Left lung (tissue), 10 donors: ENCODE measurements around the gene CDCA4. TPM values are rescaled to one million over a fixed set of nuclear protein-coding genes. Genes with fewer than 3 reads are reported as not detected.

Source experiments
- ATAC-seq: fragments of 200-7000 bp; cut with Tn5 transposase; one replicate; pipeline ENCODE4 v1.9.1; 2020; ENCODE audit warnings: moderate library complexity
- DNase-seq, 4 donors: peaks; one replicate each; pipeline ENCODE4 v3.0.0-alpha.2; 2013 to 2020
- H3K27ac ChIP-seq, 2 donors: fragments of 200-600 bp; sonication (generic) in 1 of 2; one replicate each; pipeline versions ENCODE4 v1.5.0 to v1.8.0; 2020 to 2021
- H3K27me3 ChIP-seq, 2 donors: fragments of 200-600 bp; sonication (generic) in 1 of 2; one replicate each; pipeline versions ENCODE4 v1.5.0 to v1.8.0; 2020 to 2021
- H3K36me3 ChIP-seq, 2 donors: fragments of 200-600 bp; sonication (generic) in 1 of 2; one replicate each; pipeline versions ENCODE4 v1.5.0 to v1.8.0; 2020 to 2021
- H3K4me1 ChIP-seq, 2 donors: fragments of 200-600 bp; one replicate each; pipeline ENCODE4 v1.8.0; 2021
- H3K4me3 ChIP-seq, 2 donors: fragments of 200-600 bp; sonication (generic) in 1 of 2; one replicate each; pipeline versions ENCODE4 v1.5.0 to v1.8.0; 2020 to 2021; ENCODE audit warnings: mild to moderate bottlenecking in 1 of 2
- H3K9me3 ChIP-seq, 2 donors: fragments of 200-600 bp; sonication (generic) in 1 of 2; one replicate each; pipeline versions ENCODE4 v1.5.0 to v1.8.0; 2020 to 2021
- CTCF ChIP-seq, 2 donors: fragments of 200-600 bp; sonication (generic) in 1 of 2; IDR thresholded peaks; one replicate each; pipeline versions ENCODE4 v1.5.0 to v1.8.0; 2021; ENCODE audit warnings: antibody characterized with exemption in 2 of 2
- intact Hi-C, 2 donors: fragments of 100-400 bp; cut with DNase I; formaldehyde crosslinking; loops; one replicate each; pipeline versions ENCODE4 v1.11.2 to v1.14.2; 2022
- polyA plus RNA-seq, 6 donors: library from polyadenylated mRNA; unstranded; fragments of 120-200 nt; gene quantifications; one replicate each; pipeline ENCODE4 v1.2.1, GENCODE V29; 2013; ENCODE audit not compliant: insufficient read length in 6 of 6
- total RNA-seq, 2 donors: library from RNA; stranded (reverse); fragmentation: NEBNext Ultra II Directional; extraction: Animal tissue kit (Norgen Biotek cat#: 25700); gene quantifications; one replicate each; pipeline ENCODE4 v1.2.1, GENCODE V29; 2021
- donor health status: DM: no; HTN: yes; CAD: no.
- donor health status: DM: no; HTN: no; CAD: no.

Gene CDCA4
- total and polyA plus RNA-seq, 8 donors: 9.4 to 30.6 (median 20.5) TPM

- no peak for TF ChIP-seq CTCF (IDR thresholded peaks at IDR 0.05)
- intact Hi-C loops: no loop called here
- H3K27me3 ChIP-seq: no peaks in the 10 kb centered on the region
- peaks cover 0 to 23% of the 10 kb centered on the region in 2 donors for H3K36me3 ChIP-seq
- H3K27ac ChIP-seq: no peak overlapping the region
- no peak overlapping the region for H3K4me3 ChIP-seq
- DNase-seq (no peak), ATAC-seq (no peak)
- no peaks in the 10 kb centered on the region for H3K9me3 ChIP-seq
- H3K4me1 ChIP-seq: peaks cover 7 to 26% of the 10 kb centered on the region in 2 donors
Observed at GRCh38 chr14:105014631-105015030, 6.3 kb downstream of the CDCA4 start.

DNA sequence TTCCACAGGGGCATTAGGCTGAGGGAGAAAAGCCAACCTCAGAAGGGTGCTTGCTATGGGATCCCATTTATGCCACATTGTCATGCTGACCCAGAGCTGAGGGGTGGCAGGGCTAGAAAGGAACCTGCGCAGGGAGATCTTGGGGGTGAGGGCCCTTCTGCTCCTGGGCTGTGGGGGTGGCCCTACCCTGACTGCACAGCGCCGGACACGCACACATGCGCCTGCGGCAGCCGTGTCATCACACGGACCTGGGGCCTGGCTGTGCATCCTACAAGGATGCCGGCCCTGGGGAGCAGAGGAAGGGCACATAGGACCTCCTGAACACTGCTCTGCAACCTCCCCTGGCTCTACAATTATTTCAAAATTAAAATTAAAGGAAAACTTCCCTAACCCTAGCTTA is 6.9 kb downstream of the CDCA4 start:
- no peak for TF ChIP-seq CTCF (IDR thresholded peaks at IDR 0.05)
- ATAC-seq (no peak), DNase-seq (no peak)
- H3K36me3 ChIP-seq: peaks cover 0 to 29% of the 10 kb centered on the region in 2 donors
- H3K9me3 ChIP-seq: no peaks in the 10 kb centered on the region
- no peaks in the 10 kb centered on the region for H3K27me3 ChIP-seq
- H3K4me3 ChIP-seq: no peak overlapping the region
- no peak overlapping the region for H3K27ac ChIP-seq
- intact Hi-C loops: no loop called here
- H3K4me1 ChIP-seq: peaks cover 1 to 20% of the 10 kb centered on the region in 2 donors

- no peak for TF ChIP-seq CTCF (IDR thresholded peaks at IDR 0.05)
- Histone ChIP-seq H3K27me3 (no peaks in the 10 kb centered on the region), H3K27ac (no peak overlapping the region), H3K9me3 (no peaks in the 10 kb centered on the region), H3K4me1 (peaks cover 0 to 14% of the 10 kb centered on the region in 2 donors), H3K36me3 (peaks cover 0 to 36% of the 10 kb centered on the region in 2 donors), H3K4me3 (no peak overlapping the region)
- intact Hi-C loops: no loop called here
- DNase-seq: peak in 1 of 4 donors; percentile 24
- no peak for ATAC-seq
Observed at GRCh38 chr14:105013150-105013785, 7.6 kb downstream of the CDCA4 start.

DNA sequence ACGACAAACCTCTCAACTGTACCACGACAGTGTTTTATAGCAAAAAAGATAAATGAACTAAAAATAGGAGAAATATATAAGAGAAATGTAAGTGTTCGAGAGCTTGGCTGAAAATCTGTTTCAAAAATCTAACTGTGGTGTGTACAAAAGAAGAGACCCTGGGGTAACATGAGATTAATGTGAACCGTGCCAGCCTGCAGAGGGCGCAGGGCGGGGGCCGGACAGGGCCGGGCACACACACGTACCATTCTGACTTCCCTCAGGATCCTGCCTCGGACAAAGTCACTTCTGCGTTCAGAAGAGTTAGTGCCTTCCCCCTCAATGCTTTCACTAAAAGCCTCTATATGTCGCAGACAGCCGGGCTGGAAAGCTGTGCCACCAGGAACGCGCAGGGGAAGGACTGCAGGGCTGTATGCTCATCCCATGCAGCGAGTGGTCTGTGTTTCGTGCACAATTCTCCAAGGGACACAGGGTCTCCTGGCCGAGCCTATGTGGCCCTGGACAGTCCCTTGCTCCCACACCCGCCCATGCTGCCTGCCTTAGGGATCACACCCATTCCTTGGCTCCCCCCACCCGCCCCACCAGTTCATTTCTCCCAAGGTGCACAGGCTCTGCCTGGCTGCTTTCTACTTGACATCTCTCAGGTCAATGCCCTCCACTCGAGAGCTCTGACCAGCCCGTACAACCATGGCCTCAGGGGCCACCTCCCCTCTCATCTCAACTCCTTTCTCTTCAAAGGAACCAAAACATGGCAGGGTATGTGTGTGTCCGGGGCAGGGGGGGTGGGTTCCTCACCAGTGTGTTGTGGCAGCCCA is 8.5 kb downstream of the CDCA4 start:
- Histone ChIP-seq H3K27ac (no peak overlapping the region), H3K9me3 (no peaks in the 10 kb centered on the region), H3K4me3 (no peak overlapping the region), H3K36me3 (peaks cover 0 to 45% of the 10 kb centered on the region in 2 donors), H3K27me3 (no peaks in the 10 kb centered on the region), H3K4me1 (peaks cover 0 to 14% of the 10 kb centered on the region in 2 donors)
- DNase-seq (no peak), ATAC-seq (peak; percentile 76)
- TF ChIP-seq CTCF (IDR thresholded peaks at IDR 0.05): no peak
- intact Hi-C loops: no loop called here

- no peak for TF ChIP-seq CTCF (IDR thresholded peaks at IDR 0.05)
- intact Hi-C loops: no loop called here
Observed at GRCh38 chr14:105011312-105011990, 9.4 kb downstream of the CDCA4 start.

More at GRCh38 chr14:105011312-105011990, 9.4 kb downstream of the CDCA4 start:
- H3K4me3 ChIP-seq: no peak overlapping the region
- ATAC-seq: no peak
- peaks cover 0 to 54% of the 10 kb centered on the region in 2 donors for H3K36me3 ChIP-seq
- no peak overlapping the region for H3K27ac ChIP-seq
- H3K4me1 ChIP-seq: peaks cover 0 to 10% of the 10 kb centered on the region in 2 donors
- DNase-seq: no peak
- no peaks in the 10 kb centered on the region for H3K27me3 ChIP-seq
- H3K9me3 ChIP-seq: no peaks in the 10 kb centered on the region
